GM23338 (cell line): ENCODE data around the gene SLC4A4. TPM values are rescaled to one million over a fixed set of nuclear protein-coding genes. Genes with fewer than 3 reads are reported as not detected.

Source experiments
- ATAC-seq: fragments of 200-7000 bp; cut with Tn5 transposase; 3 replicates; pipeline ENCODE4 v1.9.1; 2020
- DNase-seq: peaks from one replicate; pipeline ENCODE4 v3.0.0-alpha.2; 2015; ENCODE audit warnings: low spot score
- H2AFZ ChIP-seq: fragments of 200-600 bp; sonication (generic); 2 replicates; pipeline ENCODE4 v1.8.0; 2016; ENCODE audit warnings: antibody characterized with exemption, mild to moderate bottlenecking, moderate library complexity
- H3F3A ChIP-seq: fragments of 200-600 bp; sonication (generic); replicated peaks from 2 replicates; pipeline ENCODE4 v1.8.0; 2017; ENCODE audit warnings: antibody characterized with exemption, mixed run types, low read depth
- H3K27ac ChIP-seq: fragments of 200-600 bp; sonication (generic); 2 replicates; pipeline ENCODE4 v1.6.1; 2016; ENCODE audit warnings: low read depth
- H3K27me3 ChIP-seq: fragments of 200-600 bp; sonication (generic); 2 replicates; pipeline ENCODE4 v1.8.0; 2016; ENCODE audit warnings: mild to moderate bottlenecking, mixed run types, moderate library complexity; ENCODE audit not compliant: insufficient read depth
- H3K36me3 ChIP-seq: fragments of 200-600 bp; sonication (generic); 2 replicates; pipeline ENCODE4 v1.8.0; 2016; ENCODE audit warnings: mild to moderate bottlenecking; ENCODE audit not compliant: insufficient read depth
- H3K4me1 ChIP-seq: fragments of 200-600 bp; sonication (generic); 2 replicates; pipeline ENCODE4 v1.8.0; 2016; ENCODE audit warnings: mild to moderate bottlenecking, moderate library complexity; ENCODE audit not compliant: insufficient read depth
- H3K4me2 ChIP-seq: fragments of 200-600 bp; sonication (generic); 2 replicates; pipeline ENCODE4 v1.7.1; 2017; ENCODE audit warnings: mixed run types
- H3K4me3 ChIP-seq: fragments of 200-600 bp; sonication (generic); 2 replicates; pipeline ENCODE4 v1.6.1; 2016; ENCODE audit warnings: mixed run types
- H3K79me2 ChIP-seq: fragments of 200-600 bp; sonication (generic); replicated peaks from 2 replicates; pipeline ENCODE4 v1.8.0; 2017; ENCODE audit warnings: mild to moderate bottlenecking; ENCODE audit not compliant: insufficient read depth
- H3K9me2 ChIP-seq: fragments of 200-600 bp; sonication (generic); 2 replicates; pipeline ENCODE4 v1.8.0; 2017; ENCODE audit not compliant: insufficient read depth
- H4K20me1 ChIP-seq: fragments of 200-600 bp; sonication (generic); replicated peaks from 2 replicates; pipeline ENCODE4 v1.8.0; 2017; ENCODE audit warnings: mild to moderate bottlenecking; ENCODE audit not compliant: insufficient read depth
- H3K27ac Mint-ChIP-seq: 2 replicates; pipeline ENCODE4 v1.8.0; 2020; ENCODE audit warnings: inconsistent platforms, mild to moderate bottlenecking, moderate library complexity, mixed read lengths
- H3K27me3 Mint-ChIP-seq: 3 replicates; pipeline ENCODE4 v1.8.0; 2022; ENCODE audit warnings: low read depth, mild to moderate bottlenecking, moderate library complexity, mixed read lengths, inconsistent platforms; ENCODE audit not compliant: insufficient read depth, poor library complexity
- H3K36me3 Mint-ChIP-seq: 3 replicates; pipeline ENCODE4 v1.8.0; 2021; ENCODE audit warnings: low read depth, mild to moderate bottlenecking, inconsistent platforms, moderate library complexity, mixed read lengths
- H3K4me1 Mint-ChIP-seq: 3 replicates; pipeline ENCODE4 v1.8.0; 2020; ENCODE audit warnings: mild to moderate bottlenecking, inconsistent platforms, mixed read lengths
- H3K4me3 Mint-ChIP-seq: 3 replicates; pipeline ENCODE4 v1.8.0; 2021; ENCODE audit warnings: moderate library complexity, mild to moderate bottlenecking, inconsistent platforms, mixed read lengths
- H3K9me3 Mint-ChIP-seq: 3 replicates; pipeline ENCODE4 v1.8.0; 2020; ENCODE audit warnings: moderate library complexity, mild to moderate bottlenecking, inconsistent platforms, mixed read lengths
- CREB1 ChIP-seq: fragments of 250-450 bp; sonication (Bioruptor Pico); IDR thresholded peaks from 2 replicates; pipeline ENCODE4 v1.5.0; 2020; ENCODE audit warnings: low read depth, mild to moderate bottlenecking, moderate library complexity
- CTCF ChIP-seq, 2 experiments: fragments of 200-600 bp in 1 of 2; sonication (generic) in 1 of 2; conservative IDR thresholded peaks; 2 replicates each; pipeline versions ENCODE4 v1.5.1 to v1.6.1; 2016 to 2017; ENCODE audit warnings: antibody characterized with exemption in 2 of 2, low read depth in 2 of 2, mild to moderate bottlenecking in 2 of 2, moderate library complexity in 1 of 2
- EZH2 ChIP-seq: fragments of 200-600 bp; sonication (generic); IDR thresholded peaks from one replicate; pipeline ENCODE4 v1.8.0; 2017; ENCODE audit warnings: antibody characterized with exemption, mild to moderate bottlenecking, low read depth; ENCODE audit not compliant: unreplicated experiment
- EZH2phosphoT487 ChIP-seq: fragments of 200-600 bp; sonication (generic); IDR thresholded peaks from one replicate; pipeline ENCODE4 v1.8.1; 2018; ENCODE audit warnings: antibody characterized with exemption; ENCODE audit not compliant: unreplicated experiment
- JUNB ChIP-seq: IDR thresholded peaks from one replicate; pipeline ENCODE4 v1.6.1; 2016; ENCODE audit warnings: antibody characterized with exemption; ENCODE audit not compliant: unreplicated experiment
- NANOG ChIP-seq: IDR thresholded peaks from 2 replicates; pipeline ENCODE4 v1.6.1; 2016; ENCODE audit warnings: antibody characterized with exemption, borderline replicate concordance
- REST ChIP-seq: IDR thresholded peaks from one replicate; pipeline ENCODE4 v1.6.1; 2018; ENCODE audit warnings: antibody characterized with exemption; ENCODE audit not compliant: unreplicated experiment
- STAT1 ChIP-seq: IDR thresholded peaks from one replicate; pipeline ENCODE4 v1.6.1; 2016; ENCODE audit warnings: antibody characterized with exemption; ENCODE audit not compliant: unreplicated experiment
- ZNF114 ChIP-seq: fragments of 250-450 bp; sonication (Bioruptor Pico); IDR thresholded peaks from 2 replicates; pipeline ENCODE4 v1.5.0; 2020; ENCODE audit warnings: mild to moderate bottlenecking, moderate library complexity
- ZNF331 ChIP-seq: fragments of 250-450 bp; sonication (Bioruptor Pico); IDR thresholded peaks from 2 replicates; pipeline ENCODE4 v1.5.0; 2020; ENCODE audit warnings: low read depth, mild to moderate bottlenecking, moderate library complexity
- ZNF462 ChIP-seq: fragments of 250-450 bp; sonication (Bioruptor Pico); IDR thresholded peaks from 2 replicates; pipeline ENCODE4 v1.5.0; 2020; ENCODE audit warnings: mild to moderate bottlenecking, moderate library complexity
- polyA plus RNA-seq: library from polyadenylated mRNA; unstranded; fragments of >200 nt; fragmentation: Nextera tagmentation; extraction: Ambion mirVana; gene quantifications from 2 replicates; pipeline ENCODE4 v1.2.1, GENCODE V29; 2016
- total RNA-seq: library from RNA; depleted of rRNA; stranded (reverse); fragments of >200 nt; shearing (Covaris generic); gene quantifications from 2 replicates; pipeline ENCODE4 v1.2.3, GENCODE V29; 2014
- TF ChIP-seq, protein P1 (sequence below): IDR thresholded peaks from 2 replicates; pipeline ENCODE4 v1.6.1; 2016; ENCODE audit warnings: antibody characterized with exemption

Gene SLC4A4
- total and polyA plus RNA-seq, 2 experiments from 2014 or later = 1.0 to 1.5 TPM

- TF ChIP-seq EZH2 (no peak), ZNF114 (no peak), NANOG (no peak), ZNF331 (CRISPR knock-in tag) (no peak), JUNB (no peak)
These were observed 35.0 kb upstream of the SLC4A4 start (continued) for GRCh38 chr4:71303850-71304249.

DNA sequence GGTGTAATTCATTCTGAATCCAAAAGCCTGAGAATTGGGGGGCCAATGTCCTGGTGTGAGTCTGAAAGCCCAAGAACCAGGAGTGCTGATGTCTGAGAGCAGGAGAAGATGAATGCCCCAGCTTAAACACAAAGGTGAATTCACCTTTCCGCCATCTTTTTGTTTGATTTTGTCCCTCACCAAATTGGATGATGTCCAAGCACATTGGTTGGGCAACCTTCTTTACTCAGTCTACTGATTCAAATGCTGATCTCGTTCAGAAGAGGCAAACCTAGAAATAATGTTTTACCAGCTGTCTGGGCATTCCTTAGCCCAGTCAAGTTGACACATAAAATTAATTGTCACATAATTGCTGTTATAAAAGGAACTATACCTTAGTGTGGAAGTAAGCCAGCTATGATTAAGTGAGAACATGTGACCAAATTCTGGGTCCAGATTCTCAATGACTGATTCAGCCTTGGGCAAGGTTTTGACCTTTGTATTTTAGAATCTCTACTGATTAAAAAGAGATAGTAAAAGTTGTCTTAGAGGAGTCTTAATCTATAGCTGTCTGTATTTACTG lies 34.5 kb upstream of the SLC4A4 start:
- Histone ChIP-seq H3K4me2 (no peak overlapping the region), H2AFZ (no peak overlapping the region), H3K27me3 (no peaks in the 10 kb centered on the region), H3F3A (no peaks in the 10 kb centered on the region), H4K20me1 (no peaks in the 10 kb centered on the region), H3K27ac (no peak overlapping the region), H3K79me2 (no peaks in the 10 kb centered on the region), H3K4me1 (peaks cover 17% of the 10 kb centered on the region), H3K9me2 (peaks cover 5% of the 10 kb centered on the region; the same call in 1 of the 2 replicates), H3K4me3 (no peak overlapping the region), H3K36me3 (no peaks in the 10 kb centered on the region)
- peaks cover 26% of the 10 kb centered on the region for H3K4me1 Mint-ChIP-seq
- H3K9me3 Mint-ChIP-seq = peaks cover 2% of the 10 kb centered on the region; the same call in 1 of the 3 replicates
- DNase-seq (no peak), ATAC-seq (no peak)
- no peak overlapping the region for H3K27ac Mint-ChIP-seq
- H3K4me3 Mint-ChIP-seq = no peak overlapping the region
- no peaks in the 10 kb centered on the region for H3K36me3 Mint-ChIP-seq
- H3K27me3 Mint-ChIP-seq = no peaks in the 10 kb centered on the region
- TF ChIP-seq NANOG (no peak), ZNF462 (CRISPR knock-in tag) (no peak), STAT1 (no peak), ZNF114 (no peak), JUNB (no peak), EZH2 (no peak), CTCF (conservative IDR thresholded peaks at IDR 0.05; ENCODE audit: low read depth in 2 of 2) (no peak), CREB1 (CRISPR knock-in tag) (no peak), REST (no peak), EZH2phosphoT487 (no peak), ZNF331 (CRISPR knock-in tag) (no peak)
- TF ChIP-seq, protein P1, sequence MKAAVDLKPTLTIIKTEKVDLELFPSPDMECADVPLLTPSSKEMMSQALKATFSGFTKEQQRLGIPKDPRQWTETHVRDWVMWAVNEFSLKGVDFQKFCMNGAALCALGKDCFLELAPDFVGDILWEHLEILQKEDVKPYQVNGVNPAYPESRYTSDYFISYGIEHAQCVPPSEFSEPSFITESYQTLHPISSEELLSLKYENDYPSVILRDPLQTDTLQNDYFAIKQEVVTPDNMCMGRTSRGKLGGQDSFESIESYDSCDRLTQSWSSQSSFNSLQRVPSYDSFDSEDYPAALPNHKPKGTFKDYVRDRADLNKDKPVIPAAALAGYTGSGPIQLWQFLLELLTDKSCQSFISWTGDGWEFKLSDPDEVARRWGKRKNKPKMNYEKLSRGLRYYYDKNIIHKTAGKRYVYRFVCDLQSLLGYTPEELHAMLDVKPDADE = no peak
